HG03565 (cell line): ENCODE data around the gene HSP90AA1.
"Not testable (repeated sequence)": the region's sequence is repeated elsewhere in the genome, so short reads cannot be mapped to it uniquely, and the experiment has no call there.

Source experiments
- ATAC-seq: cut with Tn5 transposase; IDR thresholded peaks from one replicate; pipeline ENCODE4 v1.9.1; 2021; ENCODE audit warnings: mild to moderate bottlenecking, moderate library complexity; ENCODE audit not compliant: unreplicated experiment

Gene HSP90AA1

GRCh38 chr14:102074415-102074964, 12.4 kb downstream of the HSP90AA1 start:
- ATAC-seq = no peak

DNA sequence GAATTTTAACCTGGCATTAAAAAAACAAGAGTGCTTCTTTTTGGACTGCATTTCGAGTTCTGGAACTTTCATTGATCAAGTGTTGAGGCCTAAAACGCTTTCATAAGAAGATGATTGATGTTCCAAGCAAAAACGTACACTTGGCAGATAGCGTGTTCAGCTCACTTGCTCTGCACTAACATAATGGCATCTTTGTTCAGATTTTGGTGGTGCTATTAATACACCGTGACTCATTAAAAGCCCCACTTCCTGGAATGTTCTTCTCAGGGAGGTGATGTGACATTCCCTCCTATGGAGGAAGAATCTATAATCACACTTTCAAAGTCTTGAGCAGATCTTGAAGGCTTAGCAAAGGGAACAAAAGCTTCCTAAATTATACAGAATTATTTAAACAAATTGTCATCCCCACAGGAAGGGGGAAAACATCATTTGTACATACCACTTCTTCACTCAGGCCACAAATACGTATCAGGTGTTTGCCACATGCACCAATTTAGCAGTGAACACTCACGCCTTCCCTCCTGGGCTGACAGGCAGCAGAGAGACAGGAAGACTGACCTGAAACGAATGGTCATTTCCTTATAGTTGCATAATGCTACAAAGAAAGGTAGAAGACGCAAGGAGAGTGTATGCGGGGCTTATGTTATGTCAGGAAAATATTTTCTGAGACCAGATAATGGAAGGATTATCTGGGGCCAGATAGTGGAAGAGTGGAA, 15.4 kb downstream of the HSP90AA1 start:
- no peak for ATAC-seq

DNA sequence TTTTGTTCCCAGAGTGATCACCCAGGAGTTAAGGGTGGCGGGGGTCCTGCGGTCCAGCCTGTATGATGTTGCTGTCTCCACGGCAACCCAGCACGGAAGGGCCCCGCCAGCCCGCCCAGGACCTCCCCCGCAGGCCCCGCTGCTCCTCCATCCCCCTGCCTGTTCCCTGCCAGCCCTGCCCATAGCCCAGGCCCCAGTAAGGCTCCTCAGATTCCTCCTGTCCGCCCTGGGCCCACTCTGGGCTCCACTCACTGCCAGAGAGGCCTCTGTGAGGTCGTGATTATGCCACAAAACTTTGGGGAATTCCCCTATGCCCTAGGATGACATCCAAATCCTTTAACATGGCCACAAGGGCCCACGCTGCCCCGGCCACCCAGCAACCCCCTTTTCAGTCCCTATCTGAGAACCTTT, 20.8 kb downstream of the HSP90AA1 start:
- ATAC-seq = no peak

DNA sequence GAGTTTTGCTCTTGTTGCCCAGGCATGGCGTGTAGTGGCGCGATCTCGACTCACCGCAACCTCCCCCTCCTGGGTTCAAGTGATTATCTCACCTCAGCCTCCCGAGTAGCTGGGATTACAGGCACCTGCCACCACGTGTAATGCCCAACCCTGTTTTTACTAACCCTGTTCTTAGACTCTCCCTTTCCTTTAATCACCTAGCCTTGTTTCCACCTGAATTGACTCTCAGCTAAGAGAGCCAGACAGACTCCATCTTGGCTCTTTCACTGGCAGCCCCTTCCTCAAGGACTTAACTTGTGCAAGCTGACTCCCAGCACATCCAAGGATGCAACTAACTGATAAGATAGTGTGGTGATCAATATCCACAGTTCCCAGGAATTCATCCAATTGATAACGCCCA, 22.3 kb downstream of the HSP90AA1 start:
- not testable (repeated sequence) for ATAC-seq

DNA sequence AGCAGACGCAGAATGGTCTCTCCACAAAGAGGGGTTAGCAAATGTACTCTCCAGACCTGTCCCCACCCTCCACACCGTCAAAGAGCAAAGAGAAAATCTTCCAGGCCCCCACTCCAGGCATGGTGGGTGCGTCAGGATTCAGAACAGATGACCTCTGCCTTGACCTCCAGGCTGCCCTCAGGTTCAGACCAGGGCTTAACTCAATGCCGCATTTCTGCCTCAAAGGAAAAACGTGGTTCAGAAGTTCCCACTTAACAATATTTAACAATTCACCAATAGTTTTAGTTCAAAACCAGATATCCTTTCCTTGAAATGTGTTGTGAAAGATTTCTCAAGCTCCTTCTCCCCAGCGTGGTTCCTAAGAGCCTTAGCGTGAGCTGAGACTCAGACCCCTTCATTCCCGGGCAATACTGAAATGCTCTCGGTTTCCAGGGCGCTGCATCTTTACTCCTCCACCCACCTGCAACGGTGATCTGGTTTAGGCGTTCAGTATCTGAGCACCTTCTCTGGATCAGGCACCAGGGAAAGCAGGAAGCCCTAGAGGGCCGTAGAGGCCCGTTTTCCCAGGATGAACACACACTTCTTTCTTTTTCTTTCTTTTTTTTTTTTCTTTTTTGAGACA, 22.9 kb downstream of the HSP90AA1 start:
- no peak for ATAC-seq

DNA sequence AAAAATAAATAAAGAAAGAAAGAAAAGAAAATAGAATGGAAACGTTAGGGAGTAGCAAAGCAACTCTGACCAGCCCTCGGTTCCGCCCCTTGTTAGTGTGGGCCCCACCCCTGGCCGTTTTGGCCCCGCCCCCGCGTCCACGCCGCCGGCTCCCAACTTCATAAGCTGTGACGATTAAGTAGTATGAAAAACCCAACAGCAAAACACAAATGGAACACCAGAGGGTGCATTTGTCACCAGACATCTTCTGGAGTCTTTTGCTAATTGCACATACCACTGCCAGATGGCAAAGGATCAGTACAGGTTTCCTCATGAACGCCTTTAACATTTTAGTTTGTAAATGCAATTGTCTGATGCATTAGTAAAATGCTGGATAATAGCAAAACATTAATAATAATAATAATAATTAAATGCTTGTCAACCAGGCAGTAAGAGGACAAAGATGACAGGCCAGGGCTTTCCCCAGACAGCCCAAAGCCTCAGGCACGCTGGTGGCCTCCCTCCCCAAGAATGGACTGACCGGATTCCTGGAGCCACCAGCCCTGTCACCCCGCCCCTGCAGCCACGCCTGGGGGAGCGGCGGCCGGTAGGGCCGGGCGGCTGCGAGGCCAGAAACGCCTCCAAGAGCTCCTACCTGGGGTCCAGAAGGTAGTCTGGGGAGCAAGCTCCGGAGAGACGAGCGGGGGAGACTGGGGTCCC, 23.6 kb downstream of the HSP90AA1 start:
- no peak for ATAC-seq

DNA sequence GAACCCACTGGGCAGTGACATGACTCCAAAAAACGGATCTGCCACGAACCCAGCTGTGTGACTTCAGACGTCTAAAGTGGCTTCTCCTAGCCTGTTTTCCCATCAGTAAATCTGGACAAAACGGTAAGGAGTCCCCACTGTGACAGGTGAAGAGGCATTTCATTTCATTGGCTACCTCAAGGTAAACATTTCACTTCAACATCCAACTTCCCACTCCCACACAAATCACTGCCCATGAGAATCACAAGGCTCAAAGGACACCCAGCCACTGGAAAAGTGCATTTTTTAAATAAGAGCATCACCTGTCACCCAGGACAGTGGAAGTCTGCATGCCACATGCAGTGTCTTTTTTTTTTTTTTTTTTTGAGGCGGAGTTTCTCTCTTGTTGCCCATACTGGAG, 27.9 kb downstream of the HSP90AA1 start:
- ATAC-seq = no peak

- no peak for ATAC-seq
These were observed 28.7 kb downstream of the HSP90AA1 start for GRCh38 chr14:102058146-102058545.

GRCh38 chr14:102057480-102058114, 29.2 kb downstream of the HSP90AA1 start:
- no peak for ATAC-seq

- ATAC-seq = no peak
These were observed 30.0 kb downstream of the HSP90AA1 start for GRCh38 chr14:102056694-102057442.

DNA sequence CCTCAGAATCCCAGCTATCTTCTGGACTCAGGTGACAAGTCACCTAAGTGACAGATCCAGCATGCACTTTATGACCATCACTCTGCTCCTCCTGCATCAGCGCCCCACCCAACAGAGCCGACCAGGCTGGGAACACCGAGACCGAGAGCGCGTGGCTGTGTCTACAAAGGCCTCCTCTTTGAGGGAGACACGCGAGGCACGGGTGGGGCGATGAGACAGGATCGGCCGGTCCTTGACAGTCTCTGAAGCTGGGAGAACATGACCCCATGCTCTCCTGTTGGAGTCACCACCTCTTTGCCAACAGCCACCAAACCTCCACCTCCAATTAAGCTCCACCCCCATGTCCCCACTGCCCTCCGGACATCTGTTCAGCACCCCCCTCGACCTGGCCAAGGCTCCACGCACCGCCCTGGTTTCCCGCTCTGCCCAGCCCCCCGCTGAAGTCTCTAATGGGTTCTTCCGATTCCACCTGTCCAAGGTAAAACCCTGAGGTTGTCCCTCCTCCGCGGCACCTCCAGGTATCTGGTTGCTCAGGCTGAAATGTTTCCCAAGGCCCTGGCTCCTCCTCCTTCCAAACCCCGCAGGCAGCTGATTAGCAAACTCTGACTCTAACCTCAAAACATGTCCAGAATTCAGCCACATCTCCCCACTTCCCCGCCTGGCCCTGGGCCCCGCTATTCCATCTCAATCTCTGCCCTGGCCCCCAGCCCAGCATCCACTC, 31.5 kb downstream of the HSP90AA1 start:
- no peak for ATAC-seq

GRCh38 chr14:102052522-102052921, 34.3 kb downstream of the HSP90AA1 start:
- no peak for ATAC-seq

DNA sequence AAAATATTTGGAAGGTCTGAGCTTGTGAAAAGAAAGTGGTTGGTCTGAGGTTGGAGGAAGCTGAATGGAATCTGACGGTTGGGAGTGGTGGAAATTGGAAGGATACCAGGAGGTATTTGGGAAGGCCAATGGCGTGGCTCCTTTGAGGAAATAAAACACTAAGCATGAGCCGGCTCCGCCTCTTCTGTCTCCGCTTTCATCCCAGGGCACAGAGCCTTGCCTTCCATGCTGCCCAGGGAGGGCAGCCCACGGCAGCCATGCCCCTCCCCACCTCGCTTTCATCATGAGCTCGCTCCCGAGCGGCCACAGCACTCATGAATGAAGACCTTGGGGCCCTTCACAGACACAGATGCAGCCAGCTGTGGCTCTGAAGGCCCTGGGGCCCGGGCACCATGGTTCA, 36.2 kb downstream of the HSP90AA1 start:
- ATAC-seq = no peak

DNA sequence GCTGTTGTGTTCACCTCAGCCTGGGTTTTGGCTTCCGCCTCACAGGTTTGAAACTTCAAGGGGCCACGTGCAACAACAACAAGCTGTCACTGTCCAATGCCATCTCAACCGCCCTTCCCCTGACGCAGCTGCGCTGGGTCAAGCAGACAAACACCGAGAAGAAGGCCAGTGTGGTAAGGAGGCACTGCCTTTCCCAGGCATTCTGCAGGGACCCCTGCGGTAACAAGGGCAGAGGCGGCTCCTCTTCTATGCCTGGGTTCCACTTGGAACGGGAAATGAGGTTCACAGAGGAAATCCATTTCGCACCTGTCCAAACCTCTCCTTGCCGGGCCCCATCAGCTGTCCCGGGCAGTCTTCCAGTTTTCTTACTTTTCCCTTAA, 36.8 kb downstream of the HSP90AA1 start:
- ATAC-seq = no peak

DNA sequence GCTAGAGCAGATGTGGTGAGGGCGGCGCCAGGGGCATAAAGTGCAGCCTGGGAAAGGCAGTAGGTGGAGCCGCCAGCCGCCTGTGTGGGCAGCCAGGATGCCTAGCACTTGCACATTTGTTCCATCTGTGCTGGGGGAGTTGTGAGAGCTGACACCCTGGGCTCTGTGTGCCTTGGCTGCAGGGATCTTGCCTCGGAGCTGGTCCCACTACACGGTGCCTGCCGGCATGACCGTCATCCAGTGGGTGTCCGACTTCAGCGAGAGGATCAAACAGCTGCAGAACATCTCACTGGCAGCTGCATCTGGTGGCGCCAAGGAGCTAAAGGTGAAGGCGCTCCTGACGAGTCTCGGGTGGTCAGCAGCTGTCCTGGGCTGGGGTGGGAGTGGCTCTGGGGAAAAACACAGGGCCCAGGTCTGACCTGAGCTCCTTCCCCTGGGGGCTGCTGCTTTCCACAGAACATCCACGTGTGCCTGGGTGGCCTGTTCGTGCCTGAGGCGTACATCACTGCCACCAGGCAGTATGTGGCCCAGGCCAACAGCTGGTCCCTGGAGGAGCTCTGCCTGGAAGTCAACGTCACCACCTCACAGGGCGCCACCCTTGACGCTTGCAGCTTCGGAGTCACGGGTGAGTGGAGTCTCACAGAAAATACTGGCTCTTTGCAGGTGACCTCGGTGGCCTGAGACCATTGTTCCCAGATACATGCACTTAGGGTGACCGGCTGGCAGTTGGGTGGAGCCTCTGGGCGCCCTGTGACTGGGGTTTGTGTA, 37.4 kb downstream of the HSP90AA1 start:
- ATAC-seq = no peak

GRCh38 chr14:102047808-102048540, 38.9 kb downstream of the HSP90AA1 start:
- ATAC-seq = no peak

GRCh38 chr14:102046337-102047278, 40.2 kb downstream of the HSP90AA1 start:
- no peak for ATAC-seq
